ENCODE measurements around the gene KCNJ15.

Gene KCNJ15

GRCh38 chr21:38350684-38351083, 93.9 kb downstream of the KCNJ15 start (continued):
- no peak for TF ChIP-seq ZFP30 (CRISPR knock-in tag; IDR thresholded peaks at IDR 0.05)
- no peak for TF ChIP-seq BACH2 (CRISPR knock-in tag; IDR thresholded peaks at IDR 0.05; ENCODE audit: borderline replicate concordance)
- no peak for TF ChIP-seq ARNTL (CRISPR knock-in tag; IDR thresholded peaks at IDR 0.05; ENCODE audit: borderline replicate concordance, low read depth)
- no peak for TF ChIP-seq PPARA (CRISPR knock-in tag; IDR thresholded peaks at IDR 0.05; ENCODE audit: borderline replicate concordance)
- no peak for TF ChIP-seq SNAI2 (CRISPR knock-in tag; IDR thresholded peaks at IDR 0.05)
- no peak for TF ChIP-seq RARB (CRISPR knock-in tag; IDR thresholded peaks at IDR 0.05)
- TF ChIP-seq ZC3H10 (CRISPR knock-in tag; IDR thresholded peaks at IDR 0.05): no peak
- no peak for TF ChIP-seq TCF4 (CRISPR knock-in tag; IDR thresholded peaks at IDR 0.05; ENCODE audit: borderline replicate concordance)
- TF ChIP-seq ISL1 (CRISPR knock-in tag; IDR thresholded peaks at IDR 0.05): no peak
- no peak for TF ChIP-seq GLIS3 (CRISPR knock-in tag; IDR thresholded peaks at IDR 0.05)
- no peak for TF ChIP-seq ZNF70 (CRISPR knock-in tag; IDR thresholded peaks at IDR 0.05)
- TF ChIP-seq ESRRG (CRISPR knock-in tag; IDR thresholded peaks at IDR 0.05): no peak
- TF ChIP-seq OSR1 (CRISPR knock-in tag; IDR thresholded peaks at IDR 0.05): no peak
- no peak for TF ChIP-seq TOX (CRISPR knock-in tag; IDR thresholded peaks at IDR 0.05; ENCODE audit: borderline replicate concordance)
- no peak for TF ChIP-seq CSRNP3 (CRISPR knock-in tag; IDR thresholded peaks at IDR 0.05)

DNA sequence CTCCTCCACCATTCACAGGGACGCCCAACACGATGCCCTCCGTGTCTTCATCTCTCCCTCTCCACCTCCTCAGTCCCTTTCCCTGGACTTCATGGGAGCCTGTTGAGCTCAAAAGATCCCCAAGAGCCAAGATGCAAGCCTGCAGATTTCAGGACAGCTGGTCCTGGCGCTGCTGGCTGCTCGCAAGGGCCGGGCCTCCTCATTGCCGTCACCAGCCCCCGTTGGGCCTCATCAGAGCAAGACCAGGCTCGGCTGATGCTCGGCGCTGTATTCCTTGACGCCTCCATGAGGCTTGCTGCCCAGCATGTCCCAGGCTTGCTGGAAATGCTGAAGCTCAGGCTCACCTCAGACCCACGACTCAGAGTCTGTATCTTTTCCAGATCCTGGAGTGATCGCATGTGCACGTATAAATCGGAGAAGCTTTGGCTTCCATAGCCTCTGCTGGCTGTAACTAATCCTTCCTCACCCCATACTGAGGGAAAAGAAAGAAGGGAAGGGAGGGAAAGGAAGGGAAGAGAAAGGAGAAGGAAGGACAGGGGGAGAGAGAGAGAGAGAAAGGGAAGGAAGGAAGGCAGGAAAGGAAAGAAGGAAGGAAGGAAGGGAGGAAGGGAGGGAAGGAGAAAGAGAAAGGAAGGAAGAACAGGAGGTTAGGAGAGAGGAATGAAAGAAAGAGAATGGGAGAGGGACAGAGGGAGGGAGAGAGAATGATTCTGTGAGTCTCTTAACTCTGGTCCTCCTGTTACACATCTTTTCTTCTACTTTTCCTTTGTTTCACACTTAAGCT, 94.6 kb downstream of the KCNJ15 start:
- TF ChIP-seq ZNF8 (CRISPR knock-in tag; IDR thresholded peaks at IDR 0.05) (no peak), CSRNP3 (CRISPR knock-in tag; IDR thresholded peaks at IDR 0.05) (no peak), TSHZ2 (CRISPR knock-in tag; IDR thresholded peaks at IDR 0.05) (no peak), ZFP3 (CRISPR knock-in tag; IDR thresholded peaks at IDR 0.05) (no peak), CSDC2 (CRISPR knock-in tag; IDR thresholded peaks at IDR 0.05) (no peak), TCF4 (CRISPR knock-in tag; IDR thresholded peaks at IDR 0.05; ENCODE audit: borderline replicate concordance) (no peak), ZNF70 (CRISPR knock-in tag; IDR thresholded peaks at IDR 0.05) (no peak), ZC3H10 (CRISPR knock-in tag; IDR thresholded peaks at IDR 0.05) (no peak), PPARA (CRISPR knock-in tag; IDR thresholded peaks at IDR 0.05; ENCODE audit: borderline replicate concordance) (no peak), RARB (CRISPR knock-in tag; IDR thresholded peaks at IDR 0.05) (no peak), ZNF565 (CRISPR knock-in tag; conservative IDR thresholded peaks at IDR 0.05; ENCODE audit: low read depth) (no peak)
- TF ChIP-seq, protein P1, sequence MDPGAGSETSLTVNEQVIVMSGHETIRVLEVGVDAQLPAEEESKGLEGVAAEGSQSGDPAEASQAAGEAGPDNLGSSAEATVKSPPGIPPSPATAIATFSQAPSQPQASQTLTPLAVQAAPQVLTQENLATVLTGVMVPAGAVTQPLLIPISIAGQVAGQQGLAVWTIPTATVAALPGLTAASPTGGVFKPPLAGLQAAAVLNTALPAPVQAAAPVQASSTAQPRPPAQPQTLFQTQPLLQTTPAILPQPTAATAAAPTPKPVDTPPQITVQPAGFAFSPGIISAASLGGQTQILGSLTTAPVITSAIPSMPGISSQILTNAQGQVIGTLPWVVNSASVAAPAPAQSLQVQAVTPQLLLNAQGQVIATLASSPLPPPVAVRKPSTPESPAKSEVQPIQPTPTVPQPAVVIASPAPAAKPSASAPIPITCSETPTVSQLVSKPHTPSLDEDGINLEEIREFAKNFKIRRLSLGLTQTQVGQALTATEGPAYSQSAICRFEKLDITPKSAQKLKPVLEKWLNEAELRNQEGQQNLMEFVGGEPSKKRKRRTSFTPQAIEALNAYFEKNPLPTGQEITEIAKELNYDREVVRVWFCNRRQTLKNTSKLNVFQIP (CRISPR knock-in tag; IDR thresholded peaks at IDR 0.05; ENCODE audit: borderline replicate concordance, low read depth): no peak
- TF ChIP-seq, protein P2, sequence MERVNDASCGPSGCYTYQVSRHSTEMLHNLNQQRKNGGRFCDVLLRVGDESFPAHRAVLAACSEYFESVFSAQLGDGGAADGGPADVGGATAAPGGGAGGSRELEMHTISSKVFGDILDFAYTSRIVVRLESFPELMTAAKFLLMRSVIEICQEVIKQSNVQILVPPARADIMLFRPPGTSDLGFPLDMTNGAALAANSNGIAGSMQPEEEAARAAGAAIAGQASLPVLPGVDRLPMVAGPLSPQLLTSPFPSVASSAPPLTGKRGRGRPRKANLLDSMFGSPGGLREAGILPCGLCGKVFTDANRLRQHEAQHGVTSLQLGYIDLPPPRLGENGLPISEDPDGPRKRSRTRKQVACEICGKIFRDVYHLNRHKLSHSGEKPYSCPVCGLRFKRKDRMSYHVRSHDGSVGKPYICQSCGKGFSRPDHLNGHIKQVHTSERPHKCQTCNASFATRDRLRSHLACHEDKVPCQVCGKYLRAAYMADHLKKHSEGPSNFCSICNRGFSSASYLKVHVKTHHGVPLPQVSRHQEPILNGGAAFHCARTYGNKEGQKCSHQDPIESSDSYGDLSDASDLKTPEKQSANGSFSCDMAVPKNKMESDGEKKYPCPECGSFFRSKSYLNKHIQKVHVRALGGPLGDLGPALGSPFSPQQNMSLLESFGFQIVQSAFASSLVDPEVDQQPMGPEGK (CRISPR knock-in tag; IDR thresholded peaks at IDR 0.05; ENCODE audit: borderline replicate concordance): no peak
- TF ChIP-seq, protein P3, sequence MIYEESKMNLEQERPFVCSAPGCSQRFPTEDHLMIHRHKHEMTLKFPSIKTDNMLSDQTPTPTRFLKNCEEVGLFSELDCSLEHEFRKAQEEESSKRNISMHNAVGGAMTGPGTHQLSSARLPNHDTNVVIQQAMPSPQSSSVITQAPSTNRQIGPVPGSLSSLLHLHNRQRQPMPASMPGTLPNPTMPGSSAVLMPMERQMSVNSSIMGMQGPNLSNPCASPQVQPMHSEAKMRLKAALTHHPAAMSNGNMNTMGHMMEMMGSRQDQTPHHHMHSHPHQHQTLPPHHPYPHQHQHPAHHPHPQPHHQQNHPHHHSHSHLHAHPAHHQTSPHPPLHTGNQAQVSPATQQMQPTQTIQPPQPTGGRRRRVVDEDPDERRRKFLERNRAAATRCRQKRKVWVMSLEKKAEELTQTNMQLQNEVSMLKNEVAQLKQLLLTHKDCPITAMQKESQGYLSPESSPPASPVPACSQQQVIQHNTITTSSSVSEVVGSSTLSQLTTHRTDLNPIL (CRISPR knock-in tag; IDR thresholded peaks at IDR 0.05; ENCODE audit: low read depth): no peak
- ATAC-seq: no peak

Measured in SK-N-SH treated with all-trans-retinoic acid at 6 μM for 48 hours (cell line).